Smooth muscle cell (in vitro differentiated cells): ENCODE results near the gene SPATS2L. TPM values are rescaled to one million over a fixed set of nuclear protein-coding genes. Genes with fewer than 3 reads are reported as not detected.

Experiments
- DNase-seq: peaks from one replicate; lab custom pipeline; 2025; ENCODE audit not compliant: unreplicated experiment; lab: John Stamatoyannopoulos, UW
- H2AFZ ChIP-seq: fragments of 200-600 bp; sonication (generic); 2 replicates; pipeline ENCODE4 v1.6.0; 2016; ENCODE audit warnings: antibody characterized with exemption, low read depth, mild to moderate bottlenecking
- H3F3A ChIP-seq: fragments of 200-600 bp; sonication (generic); 2 replicates; pipeline ENCODE4 v1.6.0; 2017; ENCODE audit warnings: antibody characterized with exemption, low read depth
- H3K27ac ChIP-seq: fragments of 200-600 bp; sonication (generic); 2 replicates; pipeline ENCODE4 v1.5.1; 2016; ENCODE audit warnings: low read depth, mild to moderate bottlenecking
- H3K27me3 ChIP-seq: fragments of 200-600 bp; sonication (generic); 2 replicates; pipeline ENCODE4 v1.6.1; 2016; ENCODE audit warnings: low read depth, mild to moderate bottlenecking
- H3K36me3 ChIP-seq: fragments of 200-600 bp; sonication (generic); 2 replicates; pipeline ENCODE4 v1.5.1; 2016; ENCODE audit warnings: low read depth
- H3K4me1 ChIP-seq: fragments of 200-600 bp; sonication (generic); 2 replicates; pipeline ENCODE4 v1.5.1; 2016; ENCODE audit warnings: low read depth
- H3K4me2 ChIP-seq: fragments of 200-600 bp; sonication (generic); 2 replicates; pipeline ENCODE4 v1.6.0; 2016; ENCODE audit warnings: mild to moderate bottlenecking
- H3K4me3 ChIP-seq: fragments of 200-600 bp; sonication (generic); 2 replicates; pipeline ENCODE4 v1.5.1; 2016; ENCODE audit warnings: mild to moderate bottlenecking
- H3K79me2 ChIP-seq: fragments of 200-600 bp; sonication (generic); 2 replicates; pipeline ENCODE4 v1.6.0; 2016; ENCODE audit warnings: low read depth, mild to moderate bottlenecking
- H3K9ac ChIP-seq: fragments of 200-600 bp; sonication (generic); 2 replicates; pipeline ENCODE4 v1.6.0; 2016; ENCODE audit warnings: low read depth
- H3K9me3 ChIP-seq: fragments of 200-600 bp; sonication (generic); replicated peaks from 2 replicates; pipeline ENCODE4 v1.5.1; 2016; ENCODE audit warnings: low read depth
- H4K20me1 ChIP-seq: fragments of 200-600 bp; sonication (generic); 2 replicates; pipeline ENCODE4 v1.6.0; 2016; ENCODE audit warnings: low read depth
- CTCF ChIP-seq: fragments of 200-600 bp; sonication (generic); IDR thresholded peaks from 2 replicates; pipeline ENCODE4 v1.5.1; 2017; ENCODE audit warnings: borderline replicate concordance, mild to moderate bottlenecking, antibody characterized with exemption; ENCODE audit not compliant: insufficient read depth, poor library complexity, severe bottlenecking
- WGBS: methylation state at CpG from one replicate; pipeline ENCODE4 v1.1.7; 2016; ENCODE audit warnings: low lambda C conversion rate; 5-methylcytosine and 5-hydroxymethylcytosine counted together
- polyA plus RNA-seq: library from polyadenylated mRNA; unstranded; fragments of >200 nt; fragmentation: Nextera tagmentation; extraction: Ambion mirVana; gene quantifications from 2 replicates; pipeline ENCODE4 v1.2.1, GENCODE V29; 2016
- total RNA-seq: library from RNA; depleted of rRNA; stranded (reverse); fragments of >200 nt; gene quantifications from 2 replicates; pipeline ENCODE4 v1.2.3, GENCODE V29; 2014

SPATS2L gene
- total and polyA plus RNA-seq, 2 experiments from 2014 or later: 356 to 432 TPM

GRCh38 chr2:200329798-200330197, 23.3 kb downstream of the SPATS2L start:
- H4K20me1 ChIP-seq: peaks cover 78% of the 10 kb centered on the region
- no peaks in the 10 kb centered on the region for H3K27me3 ChIP-seq
- H3F3A ChIP-seq: peaks cover 20% of the 10 kb centered on the region
- peaks cover 5% of the 10 kb centered on the region for H3K4me1 ChIP-seq
- no peak overlapping the region for H3K4me3 ChIP-seq
- no peaks in the 10 kb centered on the region for H3K36me3 ChIP-seq
- H3K27ac ChIP-seq: peak overlapping the region; percentile 47
- peak overlapping the region; percentile 22 for H3K4me2 ChIP-seq
- no peak overlapping the region for H2AFZ ChIP-seq
- H3K9ac ChIP-seq: no peak overlapping the region
- H3K79me2 ChIP-seq: peaks cover 96% of the 10 kb centered on the region
- no peak for TF ChIP-seq CTCF
- H3K9me3 ChIP-seq: no peaks in the 10 kb centered on the region
- 9% methylated on average over 3 of the region's 3 CpGs for WGBS
- DNase-seq: no peak

- DNase-seq: no peak
- H3K27me3 ChIP-seq: no peaks in the 10 kb centered on the region
- H3K27ac ChIP-seq: peak overlapping the region; percentile 47
- H2AFZ ChIP-seq: no peak overlapping the region
- H3F3A ChIP-seq: peaks cover 20% of the 10 kb centered on the region
- 44% methylated on average over 5 of the region's 5 CpGs for WGBS
- TF ChIP-seq CTCF: no peak
- peaks cover 96% of the 10 kb centered on the region for H3K79me2 ChIP-seq
- H4K20me1 ChIP-seq: peaks cover 78% of the 10 kb centered on the region
- no peaks in the 10 kb centered on the region for H3K9me3 ChIP-seq
- peaks cover 5% of the 10 kb centered on the region for H3K4me1 ChIP-seq
- no peaks in the 10 kb centered on the region for H3K36me3 ChIP-seq
- H3K9ac ChIP-seq: no peak overlapping the region
- peak overlapping the region; percentile 22 for H3K4me2 ChIP-seq
- no peak overlapping the region for H3K4me3 ChIP-seq
Measured at GRCh38 chr2:200330351-200331060, 24.0 kb downstream of the SPATS2L start.

- peaks cover 78% of the 10 kb centered on the region for H4K20me1 ChIP-seq
- H3K27ac ChIP-seq: peak overlapping the region; percentile 47
- peaks cover 96% of the 10 kb centered on the region for H3K79me2 ChIP-seq
- H3K4me3 ChIP-seq: no peak overlapping the region
- H3K9ac ChIP-seq: no peak overlapping the region
- no peak overlapping the region for H2AFZ ChIP-seq
- no peak for DNase-seq
- peak overlapping the region; percentile 22 for H3K4me2 ChIP-seq
- no peak for TF ChIP-seq CTCF
- 71% methylated on average over 2 of the region's 2 CpGs for WGBS
- peaks cover 20% of the 10 kb centered on the region for H3F3A ChIP-seq
- no peaks in the 10 kb centered on the region for H3K9me3 ChIP-seq
- H3K4me1 ChIP-seq: peaks cover 5% of the 10 kb centered on the region
- H3K27me3 ChIP-seq: no peaks in the 10 kb centered on the region
- no peaks in the 10 kb centered on the region for H3K36me3 ChIP-seq
Measured at GRCh38 chr2:200331061-200331400, 24.5 kb downstream of the SPATS2L start.

GRCh38 chr2:200335657-200336056, 29.2 kb downstream of the SPATS2L start:
- Histone ChIP-seq H3K4me1 (peaks cover 18% of the 10 kb centered on the region), H3K79me2 (peaks cover 94% of the 10 kb centered on the region), H3K27me3 (no peaks in the 10 kb centered on the region), H3K4me2 (no peak overlapping the region), H3K4me3 (no peak overlapping the region), H3K9ac (no peak overlapping the region), H3K36me3 (no peaks in the 10 kb centered on the region), H3F3A (peaks cover 26% of the 10 kb centered on the region), H3K9me3 (no peaks in the 10 kb centered on the region), H2AFZ (no peak overlapping the region), H4K20me1 (peaks cover 78% of the 10 kb centered on the region), H3K27ac (peak overlapping the region; percentile 65)
- TF ChIP-seq CTCF: no peak
- no peak for DNase-seq
- 96% methylated on average over 2 of the region's 2 CpGs for WGBS
